HG02840 (cell line): ENCODE results near the gene SNTB2.
"Not testable (repeated sequence)": the region's sequence is repeated elsewhere in the genome, so short reads cannot be mapped to it uniquely, and the experiment has no call there.

Source experiments
- ATAC-seq: cut with Tn5 transposase; IDR thresholded peaks from one replicate; pipeline ENCODE4 v1.9.1; 2021; ENCODE audit warnings: mild to moderate bottlenecking, moderate library complexity, moderate number of reproducible peaks; ENCODE audit not compliant: unreplicated experiment, low FRiP score

SNTB2 gene

GRCh38 chr16:69186642-69187445 lies at the start of gene SNTB2:
TSS of gene SNTB2 (plus strand) at chr16:69187164. CDS start at chr16:69187167, 3 bp downstream.
- peak; percentile 82 for ATAC-seq

DNA sequence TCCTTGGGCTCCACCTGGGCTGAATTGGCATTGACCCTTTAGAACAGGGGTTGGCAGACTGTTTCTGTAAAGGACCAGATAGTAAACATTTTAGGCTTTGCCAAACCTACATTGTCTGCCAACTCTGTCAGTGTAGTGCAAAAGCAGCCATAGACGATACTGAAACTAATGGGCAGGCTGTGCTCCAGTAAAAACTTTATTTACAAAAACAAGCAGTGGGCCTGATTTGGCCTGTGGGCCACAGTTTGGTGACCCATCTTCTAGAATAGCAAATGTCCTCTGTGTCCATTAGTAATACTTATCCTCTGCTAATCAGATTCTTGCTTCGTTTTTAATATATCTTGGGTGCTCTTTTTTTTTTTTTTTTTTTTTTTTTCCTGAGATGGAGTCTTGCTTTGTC lies 48.4 kb upstream of the SNTB2 start:
- ATAC-seq = no peak

- ATAC-seq = not testable (repeated sequence)
Observed at GRCh38 chr16:69139464-69139863, 47.5 kb upstream of the SNTB2 start.

DNA sequence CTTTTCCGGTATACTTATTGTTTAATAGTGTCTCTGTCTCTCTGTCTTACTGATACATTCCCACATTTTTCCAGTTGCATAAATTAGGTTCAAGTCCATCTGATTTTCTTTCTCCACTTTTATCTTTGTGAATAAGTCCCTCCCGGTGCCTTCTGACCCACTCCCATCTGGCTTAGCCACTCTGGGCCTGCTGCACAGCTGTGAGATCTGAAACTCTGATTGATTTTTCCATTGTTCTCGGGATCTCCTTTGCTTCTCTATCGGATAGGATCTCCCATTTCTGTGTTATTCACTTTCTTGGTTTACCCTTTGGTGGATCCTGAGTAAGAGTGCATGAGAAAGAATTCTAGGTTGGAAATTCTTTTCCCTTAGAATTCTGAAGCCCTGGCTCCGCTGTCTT lies 46.0 kb upstream of the SNTB2 start:
- ATAC-seq = no peak

- no peak for ATAC-seq
Observed at GRCh38 chr16:69141936-69142335, 45.0 kb upstream of the SNTB2 start.

DNA sequence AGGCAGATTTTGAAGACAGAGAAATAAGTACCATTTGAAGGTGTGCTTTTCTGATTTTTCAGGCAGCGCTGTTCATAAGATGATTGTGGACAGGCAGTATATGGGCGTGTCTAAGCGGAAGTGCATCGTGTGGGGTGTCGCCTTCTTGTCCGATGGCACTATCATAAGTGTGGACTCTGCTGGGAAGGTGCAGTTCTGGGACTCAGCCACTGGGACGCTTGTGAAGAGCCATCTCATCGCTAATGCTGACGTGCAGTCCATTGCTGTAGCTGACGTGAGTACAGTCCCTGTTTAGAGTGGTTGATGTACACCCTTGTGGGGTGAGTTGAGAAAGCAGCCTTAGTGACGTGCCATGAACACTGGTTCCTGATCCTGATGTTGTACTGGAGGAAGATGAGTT lies 43.8 kb upstream of the SNTB2 start:
- no peak for ATAC-seq

DNA sequence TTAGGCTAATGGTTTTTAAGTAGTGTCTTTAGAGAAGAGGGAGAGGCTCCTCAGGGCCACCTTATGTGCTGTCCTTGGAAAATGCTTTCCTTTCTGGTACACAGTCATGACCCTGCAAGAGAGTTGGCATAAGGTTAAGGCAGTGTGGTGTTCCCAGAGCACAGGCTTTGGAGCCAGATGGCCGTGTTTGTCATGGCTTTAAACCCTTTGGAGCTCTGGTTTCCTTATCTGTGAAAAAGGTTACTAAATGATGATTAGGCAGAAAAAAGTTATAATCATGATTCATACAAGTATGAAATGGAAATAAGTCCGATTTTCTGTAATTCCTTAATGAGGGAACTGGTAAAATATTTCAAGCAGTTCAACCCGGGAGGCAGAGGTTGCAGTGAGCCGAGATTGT lies 41.3 kb upstream of the SNTB2 start:
- ATAC-seq = no peak

DNA sequence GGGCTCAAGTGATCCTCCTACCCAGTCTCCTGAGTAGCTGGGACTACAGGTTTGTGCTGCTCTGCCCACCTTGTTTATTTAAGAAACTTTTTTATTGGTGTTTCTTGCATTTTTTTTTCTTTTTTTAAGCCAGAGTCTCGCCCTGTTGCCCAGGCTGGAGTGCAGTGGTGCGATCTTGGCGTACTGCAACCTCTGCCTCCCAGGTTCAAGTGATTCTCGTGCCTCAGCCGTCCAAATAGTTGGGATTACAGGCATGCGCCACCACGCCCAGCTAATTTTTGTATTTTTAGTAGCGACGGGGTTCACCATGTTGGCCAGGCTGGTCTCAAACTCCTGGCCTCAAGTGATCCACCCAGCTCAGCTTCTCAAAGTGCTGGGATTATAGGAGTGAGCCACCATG lies 37.3 kb upstream of the SNTB2 start:
- ATAC-seq = not testable (repeated sequence)

DNA sequence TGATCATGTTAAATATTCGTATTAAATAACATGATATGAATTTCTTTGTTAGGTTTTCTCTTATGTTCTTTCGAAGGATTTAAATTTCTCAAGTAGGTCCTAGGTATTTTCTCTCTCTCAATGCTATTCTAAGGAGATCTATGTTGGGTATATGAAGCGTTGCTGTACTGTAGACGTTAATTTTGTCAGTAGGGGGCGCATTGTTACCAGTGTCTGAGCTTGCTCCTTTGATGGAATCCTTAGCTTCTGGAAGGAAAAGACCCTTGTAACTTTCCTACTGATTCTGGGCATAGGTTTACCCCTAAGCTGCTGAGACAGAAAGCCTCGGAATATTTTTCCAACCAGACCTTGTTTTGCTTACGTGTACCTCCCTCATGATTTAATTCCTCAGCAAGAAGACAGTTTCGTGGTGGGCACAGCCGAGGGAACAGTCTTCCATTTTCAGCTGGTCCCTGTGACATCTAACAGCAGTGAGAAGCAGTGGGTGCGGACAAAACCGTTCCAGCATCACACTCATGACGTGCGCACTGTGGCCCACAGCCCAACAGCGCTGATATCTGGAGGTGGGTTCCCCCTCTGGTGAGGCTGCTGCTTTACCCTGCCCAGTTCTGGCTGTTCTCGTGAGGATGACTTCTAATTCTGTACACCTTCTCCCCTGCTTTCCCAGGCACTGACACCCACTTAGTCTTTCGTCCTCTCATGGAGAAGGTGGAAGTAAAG lies 36.7 kb upstream of the SNTB2 start:
- no peak for ATAC-seq

- no peak for ATAC-seq
Observed at GRCh38 chr16:69157196-69157595, 29.8 kb upstream of the SNTB2 start.

- ATAC-seq = no peak
Observed at GRCh38 chr16:69160192-69160591, 26.8 kb upstream of the SNTB2 start.

DNA sequence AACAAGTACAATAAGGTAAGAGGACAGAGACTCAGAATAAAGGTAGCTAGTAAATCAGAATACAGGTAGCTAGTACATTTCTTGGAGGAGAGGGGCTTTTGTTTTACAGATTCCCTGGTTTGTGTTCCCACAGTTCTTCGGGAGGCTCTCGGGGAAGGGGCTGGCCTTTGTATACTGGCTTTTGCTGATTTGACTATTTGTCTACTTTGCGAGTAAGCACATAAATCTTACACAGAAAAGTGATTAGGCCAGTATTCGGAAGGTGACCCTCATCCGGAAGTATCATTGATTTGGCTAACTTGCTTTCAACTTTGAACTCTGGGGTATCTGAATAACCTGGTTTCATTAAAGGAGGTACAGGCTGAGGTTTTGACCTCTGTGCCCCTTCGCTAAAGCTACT lies 21.4 kb upstream of the SNTB2 start:
- no peak for ATAC-seq

GRCh38 chr16:69166221-69166833 lies 20.6 kb upstream of the SNTB2 start:
- no peak for ATAC-seq

DNA sequence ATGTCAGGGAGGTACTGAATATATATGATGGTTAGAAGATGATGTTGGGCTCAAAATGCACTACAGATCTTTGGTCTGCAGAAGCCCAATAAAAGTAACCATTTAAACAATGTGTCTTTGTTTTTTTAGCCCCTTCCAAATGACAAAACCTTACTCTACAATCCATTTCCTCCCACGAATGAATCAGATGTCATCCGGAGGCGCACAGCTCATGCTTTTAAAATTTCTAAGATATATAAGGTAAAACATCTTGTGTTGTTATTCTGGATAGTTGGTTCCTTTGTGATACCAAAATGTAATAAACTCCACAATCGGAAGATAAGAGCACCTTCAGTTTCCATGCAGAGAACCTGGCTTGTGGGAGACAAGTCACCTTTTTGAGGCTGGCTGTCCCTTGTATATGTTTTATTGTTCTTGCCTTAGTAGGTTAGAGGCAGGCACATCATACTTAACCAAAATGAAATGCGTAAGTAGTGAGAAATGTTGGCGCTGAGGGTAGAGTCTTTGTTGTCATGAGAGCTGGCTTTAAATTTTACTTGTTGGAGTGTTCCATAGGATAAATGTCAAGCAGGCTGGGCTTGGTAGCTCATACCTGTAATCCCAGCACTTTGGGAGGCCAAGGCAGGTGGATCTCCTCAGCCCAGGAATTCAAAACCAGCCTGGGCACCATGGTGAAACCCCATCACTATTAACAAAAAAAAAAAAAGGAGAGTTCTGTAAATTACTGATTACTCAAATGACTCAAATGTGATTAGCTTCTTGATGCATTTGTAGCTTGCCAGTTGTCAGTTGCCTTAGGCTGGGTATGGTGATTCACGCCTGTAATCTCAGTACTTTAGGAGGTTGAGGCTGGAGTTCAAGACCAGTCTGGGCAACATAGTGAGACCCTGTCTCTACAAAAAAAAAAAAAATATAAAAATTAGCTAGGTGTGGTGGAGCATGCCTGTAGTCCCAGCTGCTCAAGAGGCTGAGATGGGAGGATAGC lies 19.7 kb upstream of the SNTB2 start:
- ATAC-seq = no peak

GRCh38 chr16:69169051-69169450 lies 17.9 kb upstream of the SNTB2 start:
- no peak for ATAC-seq

DNA sequence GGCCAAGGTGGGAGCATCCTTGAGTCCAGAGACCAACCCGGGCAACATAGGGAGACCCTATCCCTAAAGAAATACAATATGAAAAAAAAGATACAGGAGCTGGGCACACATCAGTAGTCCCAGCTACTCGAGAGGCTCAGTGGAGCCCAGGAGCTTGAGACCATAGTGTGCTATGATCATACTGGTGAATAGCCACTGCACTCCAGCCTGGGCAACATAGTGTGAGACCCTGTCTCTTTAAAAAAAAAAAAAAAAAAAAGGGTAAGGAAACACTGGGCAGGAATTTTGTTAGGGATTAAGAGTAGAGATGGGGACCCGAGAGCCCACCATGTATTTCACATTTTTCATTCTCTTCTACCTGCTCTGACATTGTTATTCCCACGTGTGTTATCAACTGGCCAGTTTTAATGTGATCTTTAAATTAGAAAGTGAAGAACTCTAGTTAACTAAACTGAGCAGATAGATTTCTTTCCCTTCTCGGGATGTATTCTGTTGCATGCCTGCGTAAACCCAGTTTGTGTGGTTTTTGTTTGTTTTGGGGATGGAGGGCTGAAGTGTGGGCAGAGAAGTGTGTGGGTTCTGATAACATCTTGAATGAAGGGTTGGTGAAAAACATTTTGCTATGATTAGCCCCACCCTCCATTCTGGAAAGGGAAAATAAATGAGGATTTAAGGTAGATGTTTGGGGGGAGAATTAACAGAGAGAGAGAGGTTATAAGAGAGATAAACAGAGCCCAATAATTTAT lies 17.2 kb upstream of the SNTB2 start:
- no peak for ATAC-seq

- no peak for ATAC-seq
Observed at GRCh38 chr16:69171325-69172084, 15.5 kb upstream of the SNTB2 start.

GRCh38 chr16:69176033-69176800 lies 10.7 kb upstream of the SNTB2 start:
- no peak for ATAC-seq
